WI38 (cell line): ENCODE results near the gene CEMIP2.

Experiments
- H3K4me3 ChIP-seq: 2 replicates; pipeline ENCODE4 v1.5.1; 2011; ENCODE audit warnings: low read depth, mild to moderate bottlenecking, control low read depth, low read length
- TF ChIP-seq, protein P1 (sequence below): IDR thresholded peaks from 2 replicates; pipeline ENCODE4 v1.5.1; 2012; ENCODE audit warnings: low read depth, mild to moderate bottlenecking, control low read depth, low read length

Gene CEMIP2

DNA sequence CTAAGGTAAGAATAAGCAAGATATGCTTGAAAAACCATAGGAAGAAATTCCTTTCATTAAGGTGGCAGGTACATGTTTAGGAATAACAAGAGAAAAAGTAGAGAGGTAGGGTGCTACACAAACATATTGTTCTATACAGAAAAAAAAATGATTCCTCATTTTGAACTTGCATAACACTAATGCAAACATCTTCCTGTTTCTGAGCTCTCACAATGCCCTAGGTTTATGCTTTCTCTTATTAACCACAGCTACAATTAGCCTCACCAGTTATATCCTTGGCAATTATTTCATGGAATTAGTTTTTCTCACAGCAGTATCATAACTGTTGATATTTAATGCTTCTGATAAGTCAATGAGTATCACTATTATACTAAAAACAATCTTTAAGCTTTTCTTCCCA, 20.7 kb downstream of the CEMIP2 start:
- H3K4me3 ChIP-seq = no peak overlapping the region
- TF ChIP-seq, protein P1, sequence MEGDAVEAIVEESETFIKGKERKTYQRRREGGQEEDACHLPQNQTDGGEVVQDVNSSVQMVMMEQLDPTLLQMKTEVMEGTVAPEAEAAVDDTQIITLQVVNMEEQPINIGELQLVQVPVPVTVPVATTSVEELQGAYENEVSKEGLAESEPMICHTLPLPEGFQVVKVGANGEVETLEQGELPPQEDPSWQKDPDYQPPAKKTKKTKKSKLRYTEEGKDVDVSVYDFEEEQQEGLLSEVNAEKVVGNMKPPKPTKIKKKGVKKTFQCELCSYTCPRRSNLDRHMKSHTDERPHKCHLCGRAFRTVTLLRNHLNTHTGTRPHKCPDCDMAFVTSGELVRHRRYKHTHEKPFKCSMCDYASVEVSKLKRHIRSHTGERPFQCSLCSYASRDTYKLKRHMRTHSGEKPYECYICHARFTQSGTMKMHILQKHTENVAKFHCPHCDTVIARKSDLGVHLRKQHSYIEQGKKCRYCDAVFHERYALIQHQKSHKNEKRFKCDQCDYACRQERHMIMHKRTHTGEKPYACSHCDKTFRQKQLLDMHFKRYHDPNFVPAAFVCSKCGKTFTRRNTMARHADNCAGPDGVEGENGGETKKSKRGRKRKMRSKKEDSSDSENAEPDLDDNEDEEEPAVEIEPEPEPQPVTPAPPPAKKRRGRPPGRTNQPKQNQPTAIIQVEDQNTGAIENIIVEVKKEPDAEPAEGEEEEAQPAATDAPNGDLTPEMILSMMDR = no peak

DNA sequence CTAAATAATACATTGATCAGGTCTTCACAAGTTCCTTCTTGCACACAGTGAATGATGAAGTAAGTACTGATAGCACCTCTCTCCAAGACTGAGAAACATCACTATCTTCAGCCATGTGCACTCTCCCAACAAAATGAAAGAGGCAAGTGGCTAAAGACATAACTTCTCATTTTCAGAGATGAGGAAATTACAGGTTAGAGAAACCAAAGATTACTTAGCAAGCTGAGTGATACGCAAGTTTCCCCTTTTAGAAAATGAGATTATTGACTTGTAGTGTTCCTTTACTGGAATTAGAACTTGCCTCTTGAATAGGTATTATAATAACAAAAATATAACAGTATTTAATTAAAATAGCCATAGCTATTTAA, 21.6 kb downstream of the CEMIP2 start:
- TF ChIP-seq, protein P1 = no peak
- no peak overlapping the region for H3K4me3 ChIP-seq

DNA sequence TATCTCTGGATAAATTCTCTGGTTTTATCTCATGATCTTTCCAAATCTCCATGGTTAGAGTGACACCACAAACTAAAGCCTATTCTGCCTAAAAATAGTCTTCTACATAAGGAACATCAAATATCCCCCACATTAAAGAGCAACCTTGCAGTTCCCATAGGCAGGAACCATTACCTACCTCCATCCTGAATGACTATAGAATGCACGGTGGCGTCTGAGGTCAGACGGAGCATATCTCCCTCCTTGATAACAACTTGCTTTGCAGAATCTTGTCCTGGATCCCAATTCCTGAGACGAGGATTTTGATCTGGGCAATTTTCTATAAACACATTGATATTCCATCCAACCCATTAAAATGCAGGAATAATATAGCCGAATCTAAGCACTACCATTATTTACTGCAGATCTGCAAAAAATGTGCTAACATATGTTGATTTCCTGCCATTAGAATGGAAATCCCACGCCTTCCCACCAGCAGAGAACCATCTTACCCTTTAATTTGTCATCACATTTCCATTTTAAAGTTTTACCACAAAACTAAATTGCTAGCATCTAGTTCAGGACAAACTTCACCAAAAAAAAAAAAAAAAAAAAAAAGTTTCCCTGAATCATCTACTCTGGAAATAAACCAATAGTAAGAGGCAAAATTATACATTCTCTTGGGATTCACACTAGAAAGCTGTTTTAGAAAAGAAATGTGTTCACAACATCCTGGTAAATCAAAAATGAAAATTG, 22.1 kb downstream of the CEMIP2 start:
- TF ChIP-seq, protein P1 = no peak
- H3K4me3 ChIP-seq = no peak overlapping the region

DNA sequence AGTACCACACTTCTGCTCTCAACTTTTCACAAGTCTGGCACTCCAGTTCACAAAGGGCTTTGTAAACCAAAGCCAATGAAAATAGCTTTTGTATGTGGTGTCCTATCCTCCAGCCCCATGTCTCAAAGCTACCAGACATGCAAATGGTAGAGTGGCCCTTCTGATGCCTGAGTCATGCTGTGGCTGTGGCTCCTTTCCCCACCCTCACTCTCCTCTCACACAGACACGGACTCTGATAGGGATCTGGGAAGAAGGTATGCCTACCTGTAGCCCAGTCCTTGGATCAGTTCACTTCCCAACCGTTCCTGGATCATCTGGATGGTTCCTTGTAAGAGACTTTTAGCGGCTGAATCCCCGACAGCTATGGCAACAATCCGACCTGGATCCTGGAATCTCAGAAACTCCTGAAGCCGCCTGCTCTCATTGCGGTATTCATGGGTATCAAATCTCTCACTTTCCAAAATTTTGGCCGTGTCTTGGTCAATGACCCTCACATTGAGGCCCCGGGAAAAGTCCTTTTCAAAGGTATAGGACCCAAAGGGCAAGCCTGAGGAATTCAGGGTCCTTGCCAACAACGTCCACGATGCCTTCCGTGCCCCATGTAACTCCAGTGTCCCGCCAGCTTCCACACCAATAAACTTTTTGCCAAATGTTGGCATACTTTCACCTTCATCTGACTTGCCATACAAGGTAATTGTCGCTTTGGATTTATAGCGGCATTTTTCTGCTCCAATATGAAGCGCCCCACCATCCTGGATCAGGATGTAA, 23.4 kb downstream of the CEMIP2 start:
- TF ChIP-seq, protein P1 = no peak

DNA sequence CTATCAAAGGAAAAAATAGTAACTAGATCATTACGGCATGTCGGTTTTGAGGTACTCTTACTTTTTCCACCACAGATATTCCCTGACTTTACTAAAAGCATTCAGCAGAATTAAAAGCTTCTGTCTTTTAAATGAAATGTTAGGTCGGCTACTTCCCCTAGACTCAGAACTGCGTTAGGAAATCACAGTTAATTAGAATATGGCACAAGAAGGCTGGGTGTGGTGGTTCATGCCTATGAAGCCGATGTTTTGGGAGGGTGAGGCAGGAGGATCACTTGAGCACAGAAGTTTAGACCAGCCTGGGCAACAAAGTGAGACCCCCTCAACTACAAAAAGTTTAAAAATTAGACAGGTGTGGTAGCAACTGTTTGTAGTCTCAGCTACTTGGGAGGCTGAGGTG, 24.4 kb downstream of the CEMIP2 start:
- no peak overlapping the region for H3K4me3 ChIP-seq
- TF ChIP-seq, protein P1 = no peak

More for the DNA sequence above, 23.4 kb downstream of the CEMIP2 start:
- H3K4me3 ChIP-seq = no peak overlapping the region

DNA sequence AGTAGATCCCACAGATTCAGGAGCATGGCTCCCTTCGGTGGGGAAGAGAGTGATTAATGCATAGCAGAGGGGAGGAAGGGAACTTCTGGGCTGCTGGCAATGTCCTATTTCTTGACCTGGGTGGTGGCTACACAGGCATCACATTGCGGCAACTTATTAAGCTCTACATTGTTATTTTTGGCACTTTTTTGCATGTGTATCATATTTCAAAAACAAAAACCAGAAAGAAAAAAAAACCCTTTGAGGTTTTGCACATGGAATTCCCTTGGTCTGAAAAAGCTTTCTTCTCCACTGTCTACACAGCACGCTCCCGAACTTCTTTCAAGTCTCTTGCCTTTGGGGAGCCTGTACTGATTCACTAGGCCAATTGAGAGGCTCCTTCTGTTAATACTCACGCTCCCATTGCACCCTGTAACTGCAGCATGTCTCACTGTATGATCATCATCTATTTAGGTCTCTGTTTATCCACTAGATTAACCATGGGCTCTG, 25.1 kb downstream of the CEMIP2 start:
- TF ChIP-seq, protein P1 = no peak
- H3K4me3 ChIP-seq = no peak overlapping the region

DNA sequence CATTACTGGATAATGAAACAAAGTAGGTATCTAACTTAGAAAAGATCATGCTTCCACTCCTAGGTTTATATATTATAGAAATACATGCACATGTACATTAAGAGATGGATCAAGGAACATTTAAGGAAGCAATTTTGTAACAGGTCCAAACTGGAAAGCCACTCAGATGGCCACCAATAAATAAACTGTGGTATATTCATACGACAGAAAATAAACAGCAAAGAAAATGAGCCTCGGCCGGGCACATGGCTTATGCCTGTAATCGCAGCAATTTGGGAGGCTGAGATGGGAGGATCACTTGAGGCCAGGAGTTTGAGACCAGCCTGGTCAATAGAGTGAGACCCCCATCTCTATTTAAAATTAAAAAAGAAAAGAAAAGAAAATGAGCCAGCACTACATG, 25.6 kb downstream of the CEMIP2 start:
- TF ChIP-seq, protein P1 = no peak
- peak overlapping the region; percentile 14; the same call in 1 of the 2 replicates for H3K4me3 ChIP-seq
